ENCODE results near the gene KRT78.

KRT78 gene

DNA sequence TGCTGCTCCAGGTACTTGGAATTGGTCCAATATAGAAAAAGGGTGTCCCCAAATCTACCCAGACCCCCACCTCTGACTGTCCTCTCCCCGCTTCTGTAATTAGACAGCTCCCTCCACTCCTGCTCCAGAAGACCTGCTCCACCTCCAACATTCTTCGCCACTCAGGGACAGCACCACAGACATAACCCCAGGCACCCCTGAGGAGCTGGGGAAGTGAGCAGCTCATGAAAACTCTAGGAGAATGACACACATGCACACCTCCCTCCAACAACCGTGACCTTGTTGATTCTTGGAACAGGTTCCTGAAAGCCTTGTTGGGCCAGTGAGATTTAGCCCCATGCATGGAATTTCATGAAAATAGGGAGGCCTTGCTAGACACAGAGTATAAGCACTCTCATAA, 43.1 kb downstream of the KRT78 start:
- no peak overlapping the region for H3K27ac ChIP-seq (ENCODE audit: low read length)
- no peak for TF ChIP-seq EZH2phosphoT487 (IDR thresholded peaks at IDR 0.05; ENCODE audit: low read depth)
- TF ChIP-seq, protein P1, sequence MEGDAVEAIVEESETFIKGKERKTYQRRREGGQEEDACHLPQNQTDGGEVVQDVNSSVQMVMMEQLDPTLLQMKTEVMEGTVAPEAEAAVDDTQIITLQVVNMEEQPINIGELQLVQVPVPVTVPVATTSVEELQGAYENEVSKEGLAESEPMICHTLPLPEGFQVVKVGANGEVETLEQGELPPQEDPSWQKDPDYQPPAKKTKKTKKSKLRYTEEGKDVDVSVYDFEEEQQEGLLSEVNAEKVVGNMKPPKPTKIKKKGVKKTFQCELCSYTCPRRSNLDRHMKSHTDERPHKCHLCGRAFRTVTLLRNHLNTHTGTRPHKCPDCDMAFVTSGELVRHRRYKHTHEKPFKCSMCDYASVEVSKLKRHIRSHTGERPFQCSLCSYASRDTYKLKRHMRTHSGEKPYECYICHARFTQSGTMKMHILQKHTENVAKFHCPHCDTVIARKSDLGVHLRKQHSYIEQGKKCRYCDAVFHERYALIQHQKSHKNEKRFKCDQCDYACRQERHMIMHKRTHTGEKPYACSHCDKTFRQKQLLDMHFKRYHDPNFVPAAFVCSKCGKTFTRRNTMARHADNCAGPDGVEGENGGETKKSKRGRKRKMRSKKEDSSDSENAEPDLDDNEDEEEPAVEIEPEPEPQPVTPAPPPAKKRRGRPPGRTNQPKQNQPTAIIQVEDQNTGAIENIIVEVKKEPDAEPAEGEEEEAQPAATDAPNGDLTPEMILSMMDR (IDR thresholded peaks at IDR 0.05; ENCODE audit: low read depth, low read length) = no peak
- no peaks in the 10 kb centered on the region for H3K4me1 ChIP-seq (ENCODE audit: low read length)
- peaks cover 22% of the 10 kb centered on the region; the same call in 1 of the 2 replicates for H3K27me3 ChIP-seq (ENCODE audit: low read depth, low read length)
- no peaks in the 10 kb centered on the region for H4K20me1 ChIP-seq (ENCODE audit: insufficient read depth, low read length)
- H2AFZ ChIP-seq (ENCODE audit: low read depth, low read length) = no peak overlapping the region
- no peaks in the 10 kb centered on the region for H3K79me2 ChIP-seq (ENCODE audit: low read length)
- no peak overlapping the region for H3K4me2 ChIP-seq (ENCODE audit: low read length)
- H3K36me3 ChIP-seq (replicated peaks; ENCODE audit: low read depth, low read length) = no peaks in the 10 kb centered on the region
- no peaks in the 10 kb centered on the region for H3K9me3 ChIP-seq (ENCODE audit: insufficient read depth, low read length)
- no peak overlapping the region for H3K9ac ChIP-seq (ENCODE audit: low read length)
- no peak overlapping the region for H3K4me3 ChIP-seq (ENCODE audit: low read length)

GRCh38 chr12:52805000-52805399, 43.8 kb downstream of the KRT78 start:
- Histone ChIP-seq H3K36me3 (replicated peaks; ENCODE audit: low read depth, low read length) (no peaks in the 10 kb centered on the region), H2AFZ (ENCODE audit: low read depth, low read length) (no peak overlapping the region), H3K4me1 (ENCODE audit: low read length) (no peaks in the 10 kb centered on the region), H4K20me1 (ENCODE audit: insufficient read depth, low read length) (no peaks in the 10 kb centered on the region), H3K4me2 (ENCODE audit: low read length) (no peak overlapping the region), H3K27ac (ENCODE audit: low read length) (no peak overlapping the region), H3K4me3 (ENCODE audit: low read length) (no peak overlapping the region), H3K9ac (ENCODE audit: low read length) (no peak overlapping the region), H3K79me2 (ENCODE audit: low read length) (no peaks in the 10 kb centered on the region), H3K9me3 (ENCODE audit: insufficient read depth, low read length) (no peaks in the 10 kb centered on the region), H3K27me3 (ENCODE audit: low read depth, low read length) (peaks cover 22% of the 10 kb centered on the region; the same call in 1 of the 2 replicates)
- TF ChIP-seq EZH2phosphoT487 (IDR thresholded peaks at IDR 0.05; ENCODE audit: low read depth) = no peak
- TF ChIP-seq, protein P1 (IDR thresholded peaks at IDR 0.05; ENCODE audit: low read depth, low read length) = no peak

DNA sequence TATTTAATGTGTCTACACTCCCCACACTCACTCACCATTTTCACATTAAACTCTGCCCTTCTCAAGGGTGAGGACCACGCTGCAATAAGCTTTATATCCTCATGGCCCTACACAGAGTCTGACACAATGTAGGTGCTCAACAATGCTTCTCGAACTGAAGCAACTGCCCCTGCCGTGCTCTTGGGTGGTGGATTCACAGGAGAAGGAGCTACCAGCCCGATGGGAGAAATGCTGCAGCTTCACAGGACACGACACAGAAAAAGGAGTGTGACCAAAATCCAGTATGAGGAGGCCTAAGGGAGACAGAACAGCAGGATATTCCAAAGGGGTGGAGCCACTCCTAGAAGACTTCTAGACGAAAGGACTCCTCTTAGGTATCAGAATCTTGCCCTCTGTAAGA, 46.4 kb downstream of the KRT78 start:
- H3K4me2 ChIP-seq (ENCODE audit: low read length) = no peak overlapping the region

DNA sequence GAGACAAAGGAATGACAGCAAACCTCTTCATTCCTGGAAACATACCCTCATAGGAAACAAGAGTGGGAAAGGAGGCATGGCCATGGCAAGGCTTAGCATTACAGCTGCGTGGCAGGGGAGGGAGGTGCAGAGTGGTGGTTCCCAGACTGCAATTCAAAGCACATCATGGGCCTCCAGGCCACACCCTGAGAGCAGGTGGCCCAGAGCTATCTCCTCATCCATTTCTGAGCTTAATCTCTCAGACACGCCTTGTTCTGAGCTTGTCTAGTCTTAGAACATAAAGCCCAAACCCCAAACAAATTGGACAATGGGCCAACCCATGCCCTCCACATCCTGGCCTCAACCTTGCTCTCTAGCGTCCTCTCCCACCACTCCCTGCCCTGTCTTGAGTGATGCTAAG, 47.0 kb downstream of the KRT78 start:
- Histone ChIP-seq H3K4me1 (ENCODE audit: low read length) (no peaks in the 10 kb centered on the region), H3K79me2 (ENCODE audit: low read length) (no peaks in the 10 kb centered on the region), H3K9me3 (ENCODE audit: insufficient read depth, low read length) (no peaks in the 10 kb centered on the region), H3K27me3 (ENCODE audit: low read depth, low read length) (peaks cover 11% of the 10 kb centered on the region; the same call in 1 of the 2 replicates), H3K4me2 (ENCODE audit: low read length) (no peak overlapping the region), H3K27ac (ENCODE audit: low read length) (no peak overlapping the region), H2AFZ (ENCODE audit: low read depth, low read length) (no peak overlapping the region), H3K9ac (ENCODE audit: low read length) (no peak overlapping the region), H3K36me3 (replicated peaks; ENCODE audit: low read depth, low read length) (no peaks in the 10 kb centered on the region), H4K20me1 (ENCODE audit: insufficient read depth, low read length) (no peaks in the 10 kb centered on the region), H3K4me3 (ENCODE audit: low read length) (no peak overlapping the region)
- TF ChIP-seq, protein P1 (IDR thresholded peaks at IDR 0.05; ENCODE audit: low read depth, low read length) = no peak
- TF ChIP-seq EZH2phosphoT487 (IDR thresholded peaks at IDR 0.05; ENCODE audit: low read depth) = no peak

More for the DNA sequence above, 46.4 kb downstream of the KRT78 start:
- Histone ChIP-seq H3K4me1 (ENCODE audit: low read length) (no peaks in the 10 kb centered on the region), H4K20me1 (ENCODE audit: insufficient read depth, low read length) (no peaks in the 10 kb centered on the region), H3K36me3 (replicated peaks; ENCODE audit: low read depth, low read length) (no peaks in the 10 kb centered on the region), H3K79me2 (ENCODE audit: low read length) (no peaks in the 10 kb centered on the region), H2AFZ (ENCODE audit: low read depth, low read length) (no peak overlapping the region), H3K9ac (ENCODE audit: low read length) (no peak overlapping the region), H3K27ac (ENCODE audit: low read length) (no peak overlapping the region), H3K4me3 (ENCODE audit: low read length) (no peak overlapping the region), H3K27me3 (ENCODE audit: low read depth, low read length) (peaks cover 11% of the 10 kb centered on the region; the same call in 1 of the 2 replicates), H3K9me3 (ENCODE audit: insufficient read depth, low read length) (no peaks in the 10 kb centered on the region)
- TF ChIP-seq, protein P1 (IDR thresholded peaks at IDR 0.05; ENCODE audit: low read depth, low read length) = no peak
- TF ChIP-seq EZH2phosphoT487 (IDR thresholded peaks at IDR 0.05; ENCODE audit: low read depth) = no peak
